ENCODE results near the gene ATP8A2.

Gene ATP8A2

DNA sequence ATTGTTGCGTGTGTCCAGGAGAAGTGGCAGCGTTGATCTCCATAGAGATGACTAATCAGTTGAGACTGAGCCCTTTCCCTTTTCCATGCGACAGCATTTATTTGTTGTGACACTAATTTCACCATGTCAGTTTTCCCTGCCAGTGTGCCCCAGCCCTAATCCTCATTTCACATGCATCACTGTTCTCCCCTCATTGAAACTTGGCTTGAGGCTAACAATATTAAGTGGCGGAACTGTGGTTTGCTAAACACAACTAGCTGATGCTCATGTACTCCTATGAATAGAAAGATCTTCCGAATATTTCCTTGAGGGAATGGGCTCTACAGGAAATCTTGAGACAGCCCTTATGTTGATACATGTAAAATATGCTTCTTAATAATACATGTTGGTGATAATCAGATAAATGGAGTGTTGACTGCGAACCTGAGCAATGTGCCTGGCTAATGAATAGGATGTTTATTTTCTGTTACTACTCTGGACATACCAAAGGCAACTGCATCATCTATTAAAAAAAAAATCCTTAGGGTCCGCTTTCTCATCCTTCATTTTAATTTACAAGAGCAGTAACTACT, 258.6 kb downstream of the ATP8A2 start:
- DNase-seq (ENCODE audit: low read depth): no peak

GRCh38 chr13:25632166-25632888, 260.6 kb downstream of the ATP8A2 start:
- DNase-seq (ENCODE audit: low read depth): no peak

- no peak for DNase-seq (ENCODE audit: low read depth)
These were observed 261.3 kb downstream of the ATP8A2 start for GRCh38 chr13:25633093-25633492.

DNA sequence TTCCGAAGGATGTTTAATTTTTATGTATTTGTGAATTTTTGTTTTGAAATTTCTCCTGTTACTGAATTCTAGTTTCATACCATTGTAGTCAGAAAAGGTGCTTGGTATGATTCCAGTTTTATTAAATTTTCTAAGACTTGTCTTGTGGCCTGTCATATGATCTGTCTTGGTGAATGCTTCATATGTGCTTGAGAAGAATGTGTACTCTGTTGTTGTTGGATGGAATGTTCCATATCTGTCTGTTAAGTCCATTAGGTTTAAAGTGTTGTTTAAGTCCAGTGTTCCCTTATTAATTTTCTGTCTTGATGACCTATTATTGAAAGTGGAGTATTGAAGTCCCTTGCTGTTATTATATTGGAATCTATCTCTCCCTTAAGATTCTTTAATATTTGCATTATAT, 273.9 kb downstream of the ATP8A2 start:
- DNase-seq (ENCODE audit: low read depth): no peak

DNA sequence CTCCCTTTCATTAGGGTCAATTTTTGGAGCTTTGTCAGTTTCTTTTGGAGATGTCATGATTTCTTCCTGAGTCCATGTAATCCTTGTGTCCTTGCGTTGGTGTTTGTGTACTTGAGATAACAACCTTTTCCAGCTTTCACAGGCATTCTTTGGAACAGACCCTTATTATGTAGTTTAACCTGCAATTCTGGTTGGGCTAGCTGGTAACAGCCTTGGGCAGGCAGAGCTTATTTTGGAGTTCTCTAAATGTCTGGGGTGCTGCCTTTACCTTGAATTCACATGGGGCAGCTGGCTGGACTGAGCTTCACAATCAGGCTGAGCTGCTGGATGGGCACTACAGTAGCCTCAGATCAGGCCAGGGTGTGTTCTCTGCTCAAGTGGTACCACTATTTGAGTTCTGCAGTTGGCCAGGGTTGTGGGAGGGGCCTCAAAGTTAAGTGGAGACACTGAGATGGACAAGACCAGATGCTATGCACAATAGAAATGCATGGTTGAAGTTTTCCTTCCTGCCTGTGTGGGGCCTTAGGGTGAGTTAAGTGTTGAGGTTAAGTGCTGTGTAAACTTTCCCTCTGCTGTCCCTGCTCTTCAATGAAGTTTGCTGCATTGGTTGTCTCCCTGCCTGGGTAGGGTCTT, 277.3 kb downstream of the ATP8A2 start:
- DNase-seq (ENCODE audit: low read depth): no peak

GRCh38 chr13:25652764-25653163, 281.0 kb downstream of the ATP8A2 start:
- DNase-seq (ENCODE audit: low read depth): no peak

DNA sequence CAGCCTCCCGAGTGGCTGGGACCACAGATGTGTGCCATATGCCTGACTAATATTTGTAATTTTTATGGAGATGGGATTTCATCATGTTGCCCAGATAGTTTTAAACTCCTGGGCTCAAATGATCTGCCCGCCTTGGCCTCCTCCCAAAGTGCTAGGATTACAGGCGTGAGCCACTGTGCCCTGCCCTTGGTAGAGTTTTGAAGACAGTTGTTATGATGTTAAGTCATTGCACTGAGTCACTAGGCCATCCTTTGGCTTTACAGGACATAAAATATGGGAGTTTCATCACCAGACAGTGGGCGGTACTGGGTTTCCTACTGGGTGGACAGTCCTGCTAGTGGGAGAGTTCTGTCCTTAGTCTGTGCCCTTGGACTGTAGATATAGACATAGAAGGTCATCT, 282.5 kb downstream of the ATP8A2 start:
- no peak for DNase-seq (ENCODE audit: low read depth)

DNA sequence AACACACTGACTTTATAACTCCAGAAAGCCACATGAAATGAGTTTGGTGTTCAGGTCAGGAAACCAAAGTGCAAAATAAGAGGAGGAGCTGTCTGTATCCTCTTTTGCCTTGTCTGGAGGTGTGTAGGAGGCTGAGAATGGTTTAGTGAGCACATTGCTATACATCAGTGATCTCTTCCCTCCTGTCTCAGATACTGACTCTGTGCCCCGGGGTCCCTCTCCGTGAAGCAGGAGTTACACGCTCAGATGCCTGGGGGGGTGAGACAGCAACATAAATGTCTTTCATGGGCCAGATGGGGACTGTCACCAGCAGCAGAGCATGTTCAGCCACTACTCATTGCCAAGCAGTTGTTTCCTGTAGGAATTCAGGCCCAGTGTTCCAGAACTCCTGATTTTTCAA, 285.4 kb downstream of the ATP8A2 start:
- DNase-seq (ENCODE audit: low read depth): no peak

DNA sequence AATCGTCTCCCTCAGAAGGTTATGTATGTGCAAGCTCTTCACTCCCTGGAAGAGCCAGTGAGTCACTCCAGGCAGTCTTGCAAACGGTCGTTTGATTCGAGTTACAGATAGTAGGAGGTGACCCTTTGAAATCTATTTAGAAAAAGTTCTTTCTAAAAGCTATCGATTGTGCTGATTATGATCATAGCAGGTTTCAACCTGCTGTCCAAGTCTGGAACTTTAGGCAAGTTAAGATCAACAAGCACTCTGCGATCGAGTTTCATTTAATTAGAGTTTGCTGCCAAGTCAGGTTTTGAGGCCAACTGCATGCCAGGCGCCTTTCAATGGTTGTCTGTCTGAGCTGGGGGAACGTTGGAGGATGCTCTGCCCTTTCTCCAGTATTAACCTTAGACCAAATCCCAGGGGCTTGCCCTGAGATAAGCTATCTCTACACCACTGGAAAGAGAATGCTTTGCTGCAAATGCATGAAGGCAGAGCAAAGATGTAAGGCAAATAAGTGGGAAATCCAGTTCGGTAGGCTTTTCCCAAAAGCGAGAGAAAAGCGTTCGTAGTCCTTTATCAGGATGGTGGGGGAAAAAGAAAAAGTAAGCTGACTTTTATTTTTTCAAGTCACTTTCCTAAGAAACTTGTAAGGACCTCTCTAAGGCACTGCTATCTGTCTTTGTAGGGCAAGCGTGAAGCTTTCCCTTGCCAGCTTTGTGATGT, 287.5 kb downstream of the ATP8A2 start:
- no peak for DNase-seq (ENCODE audit: low read depth)

DNA sequence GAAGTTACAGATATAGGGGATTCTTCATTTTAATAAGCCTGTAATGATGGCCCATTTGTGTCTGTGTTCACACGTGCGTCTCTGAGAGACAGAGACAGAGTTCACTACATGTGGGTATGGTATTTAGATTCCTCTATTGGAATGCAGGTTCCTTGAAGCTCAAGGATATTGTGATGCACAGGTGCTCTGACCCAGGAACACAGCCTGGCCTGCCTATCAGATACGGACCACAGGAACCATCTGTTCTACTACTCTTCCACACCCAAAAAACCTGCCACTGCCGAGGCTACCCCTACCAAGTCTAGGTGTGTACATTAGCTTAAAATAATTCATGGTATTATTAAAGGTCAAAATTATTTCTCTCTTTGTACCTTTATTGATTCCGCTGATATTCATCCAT, 289.2 kb downstream of the ATP8A2 start:
- no peak for DNase-seq (ENCODE audit: low read depth)

- no peak for DNase-seq (ENCODE audit: low read depth)
These were observed 290.7 kb downstream of the ATP8A2 start for GRCh38 chr13:25662516-25662915.

DNA sequence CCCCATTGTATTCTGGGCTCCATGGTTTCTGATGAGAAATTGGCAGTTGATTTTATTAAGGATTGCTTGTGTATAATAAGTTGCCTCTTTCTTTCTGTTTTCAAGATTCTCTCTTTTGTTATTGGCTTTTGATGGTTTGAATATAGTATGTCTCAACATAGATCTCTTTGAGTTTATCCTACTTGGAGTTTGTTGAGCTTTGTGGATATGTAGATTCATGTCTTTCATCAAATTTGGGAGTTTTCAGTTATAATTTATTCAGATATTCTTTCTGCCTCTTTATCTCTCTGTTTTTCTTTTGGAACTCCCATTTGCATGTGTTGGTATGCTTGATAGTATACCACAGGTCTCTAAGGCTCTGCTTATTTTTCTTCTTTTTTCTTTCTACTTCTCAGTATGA, 296.6 kb downstream of the ATP8A2 start:
- no peak for DNase-seq (ENCODE audit: low read depth)

DNA sequence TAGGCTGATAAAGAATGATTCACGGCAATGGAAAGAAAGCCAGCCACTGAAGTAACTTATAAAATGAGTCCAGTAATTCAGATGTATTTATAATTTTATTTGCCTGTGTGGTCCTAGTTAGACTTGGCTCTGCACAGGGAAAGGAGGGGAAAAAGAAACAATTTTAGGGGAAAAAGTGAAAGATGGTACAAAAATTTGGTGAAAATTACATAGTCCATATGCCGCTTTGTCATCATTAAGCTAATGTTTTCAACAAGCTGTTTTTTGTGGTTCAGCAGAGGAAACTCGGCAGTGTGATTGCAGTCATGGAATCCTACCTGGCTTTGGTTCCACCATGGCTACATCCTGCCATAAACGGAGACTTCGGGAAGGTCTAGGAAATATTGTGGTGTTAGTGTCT, 301.9 kb downstream of the ATP8A2 start:
- DNase-seq (ENCODE audit: low read depth): no peak

GRCh38 chr13:25674371-25674770, 302.6 kb downstream of the ATP8A2 start:
- DNase-seq (ENCODE audit: low read depth): no peak

DNA sequence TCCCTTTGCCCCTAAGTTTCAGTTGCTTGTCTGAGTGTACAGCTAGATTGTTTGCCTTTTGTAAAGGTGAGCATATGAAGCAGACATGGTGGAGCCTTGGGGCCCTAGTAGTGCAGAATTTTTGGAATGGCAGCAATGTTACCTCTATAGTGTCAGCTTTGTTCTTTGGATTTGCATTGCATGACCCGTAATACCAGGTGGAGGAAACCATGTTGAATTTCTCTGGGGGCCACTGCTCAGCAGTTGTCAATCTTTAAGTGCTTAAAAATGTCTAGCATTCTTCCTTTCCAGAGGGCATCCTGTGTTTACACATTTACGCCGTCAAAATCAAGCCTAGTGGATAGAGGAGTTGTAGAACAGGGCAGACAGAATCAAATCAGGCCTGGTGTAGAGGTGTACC, 303.3 kb downstream of the ATP8A2 start:
- no peak for DNase-seq (ENCODE audit: low read depth)

- no peak for DNase-seq (ENCODE audit: low read depth)
These were observed 306.2 kb downstream of the ATP8A2 start for GRCh38 chr13:25677956-25678355.

GRCh38 chr13:25678398-25678797, 306.6 kb downstream of the ATP8A2 start:
- DNase-seq (ENCODE audit: low read depth): no peak

- DNase-seq (ENCODE audit: low read depth): no peak
These were observed 307.4 kb downstream of the ATP8A2 start for GRCh38 chr13:25679159-25679558.

- no peak for DNase-seq (ENCODE audit: low read depth)
These were observed 308.2 kb downstream of the ATP8A2 start for GRCh38 chr13:25679936-25680335.

DNA sequence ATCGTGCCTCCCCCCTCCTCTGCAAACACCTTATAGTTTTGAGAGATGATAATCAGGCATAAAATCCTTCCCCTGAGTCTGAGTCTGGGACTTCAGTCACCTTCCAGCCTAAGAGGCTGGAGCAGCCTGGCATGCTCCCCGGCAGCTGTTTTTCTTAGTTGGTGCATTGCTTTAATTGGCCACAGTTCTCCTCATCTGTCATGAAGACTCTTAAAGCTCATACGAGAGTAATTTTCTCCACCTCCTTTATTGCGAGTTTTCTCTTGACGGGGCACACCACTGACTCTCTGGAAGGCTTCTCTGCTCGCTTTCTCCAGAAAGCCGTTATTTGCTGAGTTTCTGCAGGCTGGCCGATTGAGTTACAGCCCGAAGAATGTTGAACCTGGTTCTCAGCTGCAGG, 310.5 kb downstream of the ATP8A2 start:
- DNase-seq (ENCODE audit: low read depth): no peak

- DNase-seq (ENCODE audit: low read depth): no peak
These were observed 311.3 kb downstream of the ATP8A2 start for GRCh38 chr13:25683056-25683455.

DNA sequence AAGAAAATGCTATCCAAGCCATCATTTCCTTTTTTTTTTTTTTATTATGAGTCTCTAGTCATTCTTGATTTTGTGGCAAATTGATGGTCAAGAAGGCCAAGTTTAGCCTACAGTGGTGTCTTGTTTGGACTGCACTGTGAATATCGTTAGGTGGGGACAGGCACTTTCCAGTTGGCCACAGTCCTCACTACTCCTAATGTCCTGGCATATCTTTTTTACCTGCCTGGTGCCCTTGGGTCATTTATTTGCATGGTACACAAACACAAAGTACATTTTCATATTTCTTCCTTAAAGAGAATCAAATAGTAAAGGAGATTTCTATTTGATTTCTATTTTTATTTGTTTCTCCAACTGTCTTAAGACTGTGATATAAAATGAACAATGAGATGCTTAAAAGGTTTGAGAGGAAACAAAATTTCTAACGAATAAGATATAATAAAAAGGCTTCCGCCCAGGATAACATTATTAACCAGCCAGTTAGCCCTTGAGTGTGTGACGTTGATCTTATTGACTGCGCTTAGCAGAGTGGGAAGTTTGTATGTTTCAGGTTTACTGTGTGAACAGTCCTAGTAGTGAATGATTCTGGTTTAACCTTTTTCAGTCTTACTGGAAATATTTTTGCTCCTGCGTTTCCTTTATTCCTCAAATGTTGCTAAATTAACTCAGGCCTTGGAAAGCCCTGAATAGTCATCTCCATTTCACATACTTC, 312.0 kb downstream of the ATP8A2 start:
- DNase-seq (ENCODE audit: low read depth): no peak

Measured in GM04504 (cell line).